ENCODE measurements around the gene ABHD14A. TPM values are rescaled to one million over a fixed set of nuclear protein-coding genes. Genes with fewer than 3 reads are reported as not detected.

Gene ABHD14A
- total RNA-seq, 1 donor from 2014 or later = 17.9 TPM

DNA sequence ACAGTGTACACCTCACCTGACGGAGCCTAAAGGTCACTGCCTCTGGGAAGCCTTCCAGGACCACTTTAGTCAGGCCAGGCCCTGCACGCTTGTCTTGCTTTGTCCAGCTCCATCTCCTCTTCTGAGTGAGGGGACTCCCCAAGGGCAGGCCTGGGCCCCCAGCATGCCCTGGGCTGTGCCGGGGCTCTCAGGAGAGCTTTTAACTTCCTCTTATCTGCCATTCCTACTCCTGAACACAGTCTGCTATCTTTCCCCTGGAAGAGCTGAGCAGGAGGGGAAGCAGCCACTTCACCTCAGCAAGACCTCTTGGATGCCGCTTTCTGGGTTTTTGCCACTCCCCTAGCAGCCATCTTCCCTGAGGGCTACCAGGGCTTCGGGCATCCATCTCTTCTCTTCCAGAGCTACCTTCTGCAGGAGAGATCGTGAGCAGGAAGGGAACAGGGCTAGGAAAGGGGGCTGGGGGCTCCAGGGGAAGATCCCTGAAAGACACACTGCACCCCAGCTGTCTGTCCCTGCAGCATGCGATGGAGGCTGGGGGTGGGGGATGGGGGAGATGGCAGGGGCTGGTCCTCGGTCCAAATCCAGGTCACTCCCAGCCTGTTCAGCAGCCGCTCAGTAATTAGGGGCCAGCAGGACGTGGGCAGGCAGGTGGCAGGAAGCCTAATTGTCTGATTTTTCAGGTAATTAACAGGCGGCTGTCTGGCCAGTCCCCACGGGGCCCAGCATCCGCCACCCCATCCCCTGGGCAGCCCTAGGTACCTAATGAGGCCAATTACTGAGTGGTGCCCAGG lies 40.8 kb downstream of the ABHD14A start:
- intact Hi-C loops (cut with DNase I) = no loop called here
- Histone ChIP-seq H3K9me3 (no peaks in the 10 kb centered on the region), H3K4me3 (no peak overlapping the region), H3K27ac (no peak overlapping the region), H3K4me1 (peaks cover 12% of the 10 kb centered on the region), H3K36me3 (no peaks in the 10 kb centered on the region), H3K27me3 (no peaks in the 10 kb centered on the region)
- no peak for TF ChIP-seq CTCF (IDR thresholded peaks at IDR 0.05)
- no peak for ATAC-seq
- DNase-seq = no peak

GRCh38 chr3:52017586-52017985 lies 42.7 kb downstream of the ABHD14A start:
- Histone ChIP-seq H3K4me1 (peaks cover 20% of the 10 kb centered on the region), H3K9me3 (no peaks in the 10 kb centered on the region), H3K4me3 (no peak overlapping the region), H3K27ac (no peak overlapping the region), H3K27me3 (no peaks in the 10 kb centered on the region), H3K36me3 (no peaks in the 10 kb centered on the region)
- intact Hi-C loops (cut with DNase I) = no loop called here
- DNase-seq = peak; percentile 52
- ATAC-seq = no peak
- no peak for TF ChIP-seq CTCF (IDR thresholded peaks at IDR 0.05)

GRCh38 chr3:52018319-52019000 lies 43.6 kb downstream of the ABHD14A start:
- H3K27ac ChIP-seq = no peak overlapping the region
- no peaks in the 10 kb centered on the region for H3K36me3 ChIP-seq
- H3K4me3 ChIP-seq = no peak overlapping the region
- ATAC-seq = no peak
- H3K9me3 ChIP-seq = no peaks in the 10 kb centered on the region
- intact Hi-C loops (cut with DNase I) = no loop called here
- no peak for TF ChIP-seq CTCF (IDR thresholded peaks at IDR 0.05)
- H3K4me1 ChIP-seq = peaks cover 13% of the 10 kb centered on the region
- H3K27me3 ChIP-seq = no peaks in the 10 kb centered on the region
- DNase-seq = no peak

- intact Hi-C loops (cut with DNase I) = no loop called here
- Histone ChIP-seq H3K27me3 (no peaks in the 10 kb centered on the region), H3K4me1 (peaks cover 13% of the 10 kb centered on the region), H3K4me3 (no peak overlapping the region), H3K9me3 (no peaks in the 10 kb centered on the region), H3K27ac (no peak overlapping the region), H3K36me3 (no peaks in the 10 kb centered on the region)
- no peak for TF ChIP-seq CTCF (IDR thresholded peaks at IDR 0.05)
- ATAC-seq (peak; percentile 6), DNase-seq (peak; percentile 62)
These were observed 44.7 kb downstream of the ABHD14A start for GRCh38 chr3:52019352-52020080.

DNA sequence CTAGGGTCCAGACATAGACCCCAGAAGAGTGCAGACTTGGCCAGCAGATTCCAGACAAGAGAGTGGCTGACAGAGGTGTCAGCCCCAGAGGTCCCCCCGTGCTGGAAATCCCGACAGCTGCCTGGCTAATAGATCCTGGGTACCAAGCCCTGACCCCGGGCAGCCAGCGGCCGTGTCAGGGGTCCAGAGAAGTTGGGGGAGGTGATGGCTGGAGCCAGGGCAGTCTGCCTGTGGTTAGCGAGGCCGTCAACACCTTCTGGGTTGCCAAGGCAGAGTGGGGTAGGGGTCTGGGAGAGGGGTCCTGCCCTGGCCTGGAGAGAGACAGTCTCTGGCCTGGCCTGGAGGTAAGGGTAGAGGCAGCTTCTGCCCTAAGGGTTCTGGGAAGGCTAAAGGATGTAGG lies 45.9 kb downstream of the ABHD14A start:
- no peak for TF ChIP-seq CTCF (IDR thresholded peaks at IDR 0.05)
- intact Hi-C loops (cut with DNase I) = no loop called here
- Histone ChIP-seq H3K27me3 (no peaks in the 10 kb centered on the region), H3K9me3 (no peaks in the 10 kb centered on the region), H3K27ac (no peak overlapping the region), H3K36me3 (no peaks in the 10 kb centered on the region), H3K4me3 (no peak overlapping the region), H3K4me1 (peaks cover 13% of the 10 kb centered on the region)
- DNase-seq (no peak), ATAC-seq (no peak)
